MM.1S (cell line): ENCODE measurements around the gene KCNIP4.
A peak's percentile ranks its signal among the peaks of the same experiment; 100 is the strongest.

Experiments used
- DNase-seq: peaks from one replicate; pipeline ENCODE4 v3.0.0-alpha.2; 2015
- H2AFZ ChIP-seq: fragments of 300-600 bp; sonication (generic); 2 replicates; pipeline ENCODE4 v1.6.0; 2016; ENCODE audit warnings: antibody characterized with exemption, low read length
- H3F3A ChIP-seq: fragments of 300-600 bp; sonication (generic); 2 replicates; pipeline ENCODE4 v1.6.1; 2016; ENCODE audit warnings: mild to moderate bottlenecking, antibody characterized with exemption, low read length, moderate library complexity, mixed read lengths; ENCODE audit not compliant: insufficient read depth
- H3K27ac ChIP-seq: fragments of 300-600 bp; sonication (generic); 2 replicates; pipeline ENCODE4 v1.5.1; 2016; ENCODE audit warnings: mild to moderate bottlenecking, low read length
- H3K27me3 ChIP-seq: fragments of 300-600 bp; sonication (generic); replicated peaks from 2 replicates; pipeline ENCODE4 v1.6.0; 2016; ENCODE audit warnings: low read length; ENCODE audit not compliant: insufficient read depth
- H3K36me3 ChIP-seq: fragments of 300-600 bp; sonication (generic); replicated peaks from 2 replicates; pipeline ENCODE4 v1.6.1; 2016; ENCODE audit warnings: mild to moderate bottlenecking, low read length, mixed read lengths; ENCODE audit not compliant: insufficient read depth
- H3K4me1 ChIP-seq: fragments of 300-600 bp; sonication (generic); 2 replicates; pipeline ENCODE4 v1.6.1; 2016; ENCODE audit warnings: low read length, mixed read lengths
- H3K4me2 ChIP-seq: fragments of 300-600 bp; sonication (generic); 2 replicates; pipeline ENCODE4 v1.6.0; 2016; ENCODE audit warnings: low read depth, low read length
- H3K4me3 ChIP-seq: fragments of 300-600 bp; sonication (generic); 2 replicates; pipeline ENCODE4 v1.5.1; 2016; ENCODE audit warnings: low read length, mixed read lengths
- H3K79me2 ChIP-seq: fragments of 300-600 bp; sonication (generic); 2 replicates; pipeline ENCODE4 v1.6.1; 2016; ENCODE audit warnings: mixed run types, low read length, mixed read lengths
- H3K9ac ChIP-seq: fragments of 300-600 bp; sonication (generic); 2 replicates; pipeline ENCODE4 v1.6.1; 2016; ENCODE audit warnings: low read length, mixed read lengths
- H3K9me2 ChIP-seq: fragments of 300-600 bp; sonication (generic); replicated peaks from 2 replicates; pipeline ENCODE4 v1.6.1; 2016; ENCODE audit warnings: mild to moderate bottlenecking, low read length, mixed read lengths; ENCODE audit not compliant: insufficient read depth
- H3K9me3 ChIP-seq: fragments of 300-600 bp; sonication (generic); replicated peaks from 2 replicates; pipeline ENCODE4 v1.6.1; 2016; ENCODE audit warnings: mild to moderate bottlenecking, low read length, mixed read lengths; ENCODE audit not compliant: insufficient read depth
- H4K20me1 ChIP-seq: fragments of 300-600 bp; sonication (generic); 2 replicates; pipeline ENCODE4 v1.6.1; 2016; ENCODE audit warnings: mild to moderate bottlenecking, low read length, moderate library complexity, mixed read lengths; ENCODE audit not compliant: insufficient read depth
- CTCF ChIP-seq: fragments of 300-600 bp; sonication (generic); IDR thresholded peaks from 2 replicates; pipeline ENCODE4 v1.5.1; 2016; ENCODE audit warnings: antibody characterized with exemption, low read length, mixed read lengths
- EZH2 ChIP-seq: fragments of 300-600 bp; sonication (generic); optimal IDR thresholded peaks from 2 replicates; pipeline ENCODE3; 2017; ENCODE audit warnings: low read depth, mild to moderate bottlenecking, antibody characterized with exemption, low read length, mixed read lengths
- EZH2phosphoT487 ChIP-seq: fragments of 300-600 bp; sonication (generic); IDR thresholded peaks from 2 replicates; pipeline ENCODE4 v1.6.1; 2018; ENCODE audit warnings: antibody characterized with exemption, low read length

Gene KCNIP4

GRCh38 chr4:21139327-21139726 lies 809.2 kb downstream of the KCNIP4 start:
- H3K4me1 ChIP-seq: peaks cover 5% of the 10 kb centered on the region; the same call in 1 of the 2 replicates
- peak overlapping the region; percentile 60 for H3K4me3 ChIP-seq
- H3K9ac ChIP-seq: peak overlapping the region; percentile 13; the same call in 1 of the 2 replicates
- no peaks in the 10 kb centered on the region for H3K79me2 ChIP-seq
- H4K20me1 ChIP-seq: no peaks in the 10 kb centered on the region
- no peaks in the 10 kb centered on the region for H3K9me3 ChIP-seq
- H3K4me2 ChIP-seq: peak overlapping the region; percentile 85
- no peaks in the 10 kb centered on the region for H3K27me3 ChIP-seq
- no peak for TF ChIP-seq EZH2phosphoT487
- TF ChIP-seq EZH2: no peak
- TF ChIP-seq CTCF: no peak
- H3K27ac ChIP-seq: peak overlapping the region; percentile 38; the same call in 1 of the 2 replicates
- H3K9me2 ChIP-seq: no peaks in the 10 kb centered on the region
- no peaks in the 10 kb centered on the region for H3K36me3 ChIP-seq
- 0 out of 2 replicates have a peak, but pooled peaks cover 7% of the 10 kb centered on the region for H3F3A ChIP-seq
- peak overlapping the region; percentile 64 for H2AFZ ChIP-seq
- DNase-seq: peak; percentile 7

GRCh38 chr4:21136051-21136630 lies 812.4 kb downstream of the KCNIP4 start:
- Histone ChIP-seq H3K79me2 (no peaks in the 10 kb centered on the region), H3K4me2 (no peak overlapping the region), H3K9me3 (no peaks in the 10 kb centered on the region), H3K9ac (no peak overlapping the region), H4K20me1 (no peaks in the 10 kb centered on the region), H3K27ac (no peak overlapping the region), H3K4me3 (no peak overlapping the region), H3K4me1 (peaks cover 5% of the 10 kb centered on the region; the same call in 1 of the 2 replicates), H3K27me3 (no peaks in the 10 kb centered on the region), H3K9me2 (no peaks in the 10 kb centered on the region), H3K36me3 (no peaks in the 10 kb centered on the region), H3F3A (0 out of 2 replicates have a peak, but pooled peaks cover 7% of the 10 kb centered on the region), H2AFZ (no peak overlapping the region)
- no peak for DNase-seq
- no peak for TF ChIP-seq EZH2phosphoT487
- no peak for TF ChIP-seq CTCF
- TF ChIP-seq EZH2: no peak

- H3K9me3 ChIP-seq: no peaks in the 10 kb centered on the region
- H3K9ac ChIP-seq: no peak overlapping the region
- H3F3A ChIP-seq: 0 out of 2 replicates have a peak, but pooled peaks cover 7% of the 10 kb centered on the region
- no peak overlapping the region for H3K4me2 ChIP-seq
- no peaks in the 10 kb centered on the region for H3K79me2 ChIP-seq
- no peaks in the 10 kb centered on the region for H3K36me3 ChIP-seq
- no peak overlapping the region for H2AFZ ChIP-seq
- H3K4me3 ChIP-seq: no peak overlapping the region
- peaks cover 5% of the 10 kb centered on the region; the same call in 1 of the 2 replicates for H3K4me1 ChIP-seq
- H3K9me2 ChIP-seq: no peaks in the 10 kb centered on the region
- DNase-seq: peak; percentile 51
- TF ChIP-seq CTCF (peak; percentile 45), EZH2 (no peak), EZH2phosphoT487 (no peak)
- no peak overlapping the region for H3K27ac ChIP-seq
- H3K27me3 ChIP-seq: no peaks in the 10 kb centered on the region
- H4K20me1 ChIP-seq: no peaks in the 10 kb centered on the region
These were observed 813.6 kb downstream of the KCNIP4 start for GRCh38 chr4:21134994-21135393.
